Right ventricle myocardium inferior (tissue), 1 donor: ENCODE measurements around the gene PREX1. TPM values are rescaled to one million over a fixed set of nuclear protein-coding genes. Genes with fewer than 3 reads are reported as not detected.
A peak's percentile ranks its signal among the peaks of the same experiment; 100 is the strongest.
"Not testable (repeated sequence)": the region's sequence is repeated elsewhere in the genome, so short reads cannot be mapped to it uniquely, and the experiment has no call there.

Experiments
- ATAC-seq: fragments of 200-7000 bp; cut with Tn5 transposase; one replicate; pipeline ENCODE4 v1.9.1; 2020; ENCODE audit warnings: mild to moderate bottlenecking, moderate library complexity
- DNase-seq: peaks from one replicate; pipeline ENCODE4 v3.0.0; 2021; ENCODE audit errors: missing footprints
- intact Hi-C: fragments of 100-400 bp; cut with DNase I; formaldehyde crosslinking; loops from one replicate; pipeline ENCODE4 v1.11.0; 2022
- total RNA-seq: library from RNA; stranded (reverse); fragmentation: NEBNext Ultra II Directional; extraction: Animal tissue kit (Norgen Biotek cat#: 25700); gene quantifications from one replicate; pipeline ENCODE4 v1.2.1, GENCODE V29; 2021
- donor health status: DM: no; HTN: yes; CAD: no; lungs with severe emphysema.

The PREX1 gene
- total RNA-seq, 1 donor from 2014 or later: 11.0 TPM

- DNase-seq: no peak
- peak; percentile 60 for ATAC-seq
- intact Hi-C loops: loop anchor here (10.0 kb wide), 1 partner anchor 63 kb away; no protein-coding TSS in a partner anchor
These were observed 4.1 kb upstream of the PREX1 start for GRCh38 chr20:48831718-48832404.

GRCh38 chr20:48830826-48831318 lies 3.1 kb upstream of the PREX1 start:
- DNase-seq (no peak), ATAC-seq (no peak)
- intact Hi-C loops: loop anchor here (10.0 kb wide), 1 partner anchor 64 kb away; no protein-coding TSS in a partner anchor

GRCh38 chr20:48829940-48830339 lies 2.1 kb upstream of the PREX1 start:
- DNase-seq (no peak), ATAC-seq (no peak)
- intact Hi-C loops: loop anchor here (5.0 to 10.0 kb wide), 4 partner anchors 65 to 173 kb away; no protein-coding TSS in a partner anchor

- intact Hi-C loops: loop anchor here (5.0 kb wide), 3 partner anchors 67 to 172 kb away; no protein-coding TSS in a partner anchor
These were observed 1.1 kb upstream of the PREX1 start for GRCh38 chr20:48828734-48829460.

GRCh38 chr20:48826883-48827771 lies 672 bp downstream of the PREX1 start:
- intact Hi-C loops: loop anchor here (1.0 to 5.0 kb wide), 4 partner anchors 36 to 170 kb away; no protein-coding TSS in a partner anchor
- DNase-seq: peak; percentile 78
- no peak for ATAC-seq

More at GRCh38 chr20:48828734-48829460, 1.1 kb upstream of the PREX1 start:
- DNase-seq (no peak), ATAC-seq (no peak)

GRCh38 chr20:48826480-48826879 lies 1.3 kb downstream of the PREX1 start:
- DNase-seq, ATAC-seq: not testable (repeated sequence)
- intact Hi-C loops: loop anchor here (5.0 kb wide), 3 partner anchors 64 to 169 kb away; no protein-coding TSS in a partner anchor

- ATAC-seq (no peak), DNase-seq (no peak)
- intact Hi-C loops: loop anchor here (5.0 kb wide), 3 partner anchors 64 to 169 kb away; no protein-coding TSS in a partner anchor
These were observed 1.7 kb downstream of the PREX1 start for GRCh38 chr20:48826069-48826468.

GRCh38 chr20:48825566-48825920 lies 2.3 kb downstream of the PREX1 start:
- intact Hi-C loops: loop anchor here (5.0 kb wide), 3 partner anchors 63 to 168 kb away; no protein-coding TSS in a partner anchor
- ATAC-seq (no peak), DNase-seq (no peak)

GRCh38 chr20:48824830-48825565 lies 2.8 kb downstream of the PREX1 start:
- intact Hi-C loops: loop anchor here (5.0 kb wide), 3 partner anchors 63 to 168 kb away; no protein-coding TSS in a partner anchor
- DNase-seq (no peak), ATAC-seq (no peak)

DNA sequence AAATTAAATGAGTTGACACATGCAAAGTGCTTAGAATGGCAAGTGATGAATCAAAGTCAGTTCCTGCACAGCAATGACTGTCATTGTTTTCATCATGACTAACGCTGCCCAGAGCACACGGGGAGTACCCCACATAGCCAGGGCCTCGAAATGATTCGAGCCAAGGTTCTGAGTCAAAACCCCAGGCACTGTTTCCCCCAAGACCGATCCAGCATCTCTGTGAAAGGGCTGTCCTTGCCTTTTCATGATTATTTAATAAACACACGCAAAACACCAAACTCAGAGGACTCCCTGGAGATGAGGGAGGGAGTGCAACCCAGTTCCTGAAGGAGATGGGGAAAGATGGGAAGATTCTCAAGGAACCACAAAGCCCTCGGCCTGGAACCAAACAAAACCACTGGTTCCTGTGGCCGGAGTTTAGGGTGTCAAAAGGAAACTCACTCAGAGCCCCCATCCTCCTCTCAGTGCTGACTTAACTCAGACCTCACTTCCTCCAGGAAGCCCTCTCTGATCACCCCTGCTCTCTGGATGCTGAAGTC lies 3.8 kb downstream of the PREX1 start:
- intact Hi-C loops: no loop called here
- DNase-seq (no peak), ATAC-seq (no peak)

DNA sequence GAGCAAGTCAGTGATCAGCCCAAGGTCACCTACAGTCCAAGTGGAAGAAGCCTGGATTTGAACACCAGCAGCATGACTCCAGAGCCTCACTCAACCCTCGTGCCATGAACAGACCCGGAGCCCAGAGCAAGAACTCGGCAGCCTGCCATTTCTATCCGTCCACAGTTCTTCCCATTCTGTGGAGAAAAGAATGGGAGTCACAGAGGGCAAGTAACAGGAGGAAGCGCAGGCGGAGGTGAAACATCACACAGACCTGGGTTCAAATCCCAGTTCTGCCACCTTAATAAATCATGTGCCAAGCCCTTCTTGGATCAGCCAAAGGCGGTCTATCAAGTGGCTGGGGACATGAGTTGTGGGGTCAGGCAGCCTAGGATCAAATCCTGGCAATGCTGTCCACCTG lies 4.3 kb downstream of the PREX1 start:
- intact Hi-C loops: no loop called here
- ATAC-seq (no peak), DNase-seq (no peak)

DNA sequence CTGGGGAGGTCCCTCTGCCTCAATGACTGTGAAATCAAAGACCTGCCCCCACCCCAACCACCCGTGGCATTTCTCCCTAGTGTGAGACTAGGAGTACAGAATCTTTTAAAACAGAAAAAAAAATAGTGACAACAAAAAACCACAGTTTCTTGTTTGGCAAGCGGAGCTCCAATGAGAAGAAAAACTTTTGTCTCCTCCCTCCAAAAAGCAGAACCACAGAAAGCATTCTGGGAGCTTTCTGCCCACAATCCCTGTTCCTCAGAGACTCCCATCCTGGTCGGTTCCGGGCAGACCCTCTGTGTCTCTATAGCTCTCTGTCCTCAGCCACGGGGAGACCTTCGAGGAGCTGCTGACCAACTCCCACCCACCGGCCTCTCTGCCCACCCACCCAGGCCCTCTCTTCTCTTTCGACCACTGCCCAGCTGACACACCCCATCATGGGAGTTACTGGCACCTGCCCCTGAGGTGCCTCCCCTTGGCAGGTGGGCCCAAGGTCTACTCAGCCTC lies 4.9 kb downstream of the PREX1 start:
- ATAC-seq (no peak), DNase-seq (no peak)
- intact Hi-C loops: no loop called here

- ATAC-seq (no peak), DNase-seq (no peak)
- intact Hi-C loops: no loop called here
These were observed 5.6 kb downstream of the PREX1 start for GRCh38 chr20:48822178-48822577.

- intact Hi-C loops: no loop called here
- no peak for ATAC-seq
- no peak for DNase-seq
These were observed 6.4 kb downstream of the PREX1 start for GRCh38 chr20:48821261-48821920.

DNA sequence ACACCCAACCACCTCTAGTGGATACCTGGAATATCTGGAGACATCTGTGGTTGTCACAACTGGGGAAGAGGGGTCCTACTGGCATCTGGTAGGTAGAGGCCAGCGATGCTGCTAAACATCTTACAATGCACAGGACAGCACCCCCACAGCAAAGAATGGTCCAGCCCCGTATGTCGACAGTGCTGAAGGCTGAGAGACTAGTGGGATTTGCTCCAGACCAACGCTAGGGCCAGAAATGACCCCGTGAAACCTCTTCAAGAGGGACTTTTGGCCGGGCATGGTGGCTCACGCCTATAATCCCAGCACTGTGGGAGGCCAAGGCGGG lies 7.2 kb downstream of the PREX1 start:
- no peak for DNase-seq
- no peak for ATAC-seq
- intact Hi-C loops: no loop called here

GRCh38 chr20:48819821-48820648 lies 7.8 kb downstream of the PREX1 start:
- no peak for ATAC-seq
- intact Hi-C loops: no loop called here
- DNase-seq: no peak
